GM19372 (cell line): Measurements from ENCODE around the gene CASZ1.

Source experiments
- ATAC-seq: cut with Tn5 transposase; IDR thresholded peaks from one replicate; pipeline ENCODE4 v1.9.1; 2021; ENCODE audit warnings: mild to moderate bottlenecking, low read depth, moderate library complexity; ENCODE audit not compliant: unreplicated experiment

Gene CASZ1

GRCh38 chr1:10800778-10801177, 4.3 kb upstream of the CASZ1 start:
- no peak for ATAC-seq

GRCh38 chr1:10799726-10800125, 3.3 kb upstream of the CASZ1 start:
- ATAC-seq, result no peak

- no peak for ATAC-seq
Measured at GRCh38 chr1:10795276-10796021, 997 bp downstream of the CASZ1 start.

GRCh38 chr1:10794724-10795275, 1.6 kb downstream of the CASZ1 start:
- no peak for ATAC-seq

- ATAC-seq, result no peak
Measured at GRCh38 chr1:10793129-10793651, 3.3 kb downstream of the CASZ1 start.

GRCh38 chr1:10791105-10791951, 5.1 kb downstream of the CASZ1 start:
- ATAC-seq, result no peak

- no peak for ATAC-seq
Measured at GRCh38 chr1:10789803-10790702, 6.4 kb downstream of the CASZ1 start.

- ATAC-seq, result no peak
Measured at GRCh38 chr1:10789047-10789791, 7.2 kb downstream of the CASZ1 start.

- no peak for ATAC-seq
Measured at GRCh38 chr1:10788592-10789006, 7.8 kb downstream of the CASZ1 start.

- ATAC-seq, result no peak
Measured at GRCh38 chr1:10787286-10787685, 9.2 kb downstream of the CASZ1 start.

- ATAC-seq, result no peak
Measured at GRCh38 chr1:10785728-10786638, 10.5 kb downstream of the CASZ1 start.

- ATAC-seq, result no peak
Measured at GRCh38 chr1:10784998-10785727, 11.3 kb downstream of the CASZ1 start.

GRCh38 chr1:10782491-10783244, 13.8 kb downstream of the CASZ1 start:
- no peak for ATAC-seq

- ATAC-seq, result no peak
Measured at GRCh38 chr1:10781137-10781536, 15.3 kb downstream of the CASZ1 start.

GRCh38 chr1:10779841-10780240, 16.6 kb downstream of the CASZ1 start:
- ATAC-seq, result no peak

- ATAC-seq, result no peak
Measured at GRCh38 chr1:10779201-10779600, 17.2 kb downstream of the CASZ1 start.

- ATAC-seq, result no peak
Measured at GRCh38 chr1:10778640-10779039, 17.8 kb downstream of the CASZ1 start.
